Measurements from ENCODE around the gene GNG4.

- TF ChIP-seq, protein P1, sequence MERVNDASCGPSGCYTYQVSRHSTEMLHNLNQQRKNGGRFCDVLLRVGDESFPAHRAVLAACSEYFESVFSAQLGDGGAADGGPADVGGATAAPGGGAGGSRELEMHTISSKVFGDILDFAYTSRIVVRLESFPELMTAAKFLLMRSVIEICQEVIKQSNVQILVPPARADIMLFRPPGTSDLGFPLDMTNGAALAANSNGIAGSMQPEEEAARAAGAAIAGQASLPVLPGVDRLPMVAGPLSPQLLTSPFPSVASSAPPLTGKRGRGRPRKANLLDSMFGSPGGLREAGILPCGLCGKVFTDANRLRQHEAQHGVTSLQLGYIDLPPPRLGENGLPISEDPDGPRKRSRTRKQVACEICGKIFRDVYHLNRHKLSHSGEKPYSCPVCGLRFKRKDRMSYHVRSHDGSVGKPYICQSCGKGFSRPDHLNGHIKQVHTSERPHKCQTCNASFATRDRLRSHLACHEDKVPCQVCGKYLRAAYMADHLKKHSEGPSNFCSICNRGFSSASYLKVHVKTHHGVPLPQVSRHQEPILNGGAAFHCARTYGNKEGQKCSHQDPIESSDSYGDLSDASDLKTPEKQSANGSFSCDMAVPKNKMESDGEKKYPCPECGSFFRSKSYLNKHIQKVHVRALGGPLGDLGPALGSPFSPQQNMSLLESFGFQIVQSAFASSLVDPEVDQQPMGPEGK (CRISPR knock-in tag; IDR thresholded peaks at IDR 0.05; ENCODE audit: borderline replicate concordance), result no peak
- no peak for TF ChIP-seq SNAI2 (CRISPR knock-in tag; IDR thresholded peaks at IDR 0.05)
- no peak for TF ChIP-seq BACH2 (CRISPR knock-in tag; IDR thresholded peaks at IDR 0.05; ENCODE audit: borderline replicate concordance)
Measured at GRCh38 chr1:235648954-235649367, 623 bp downstream of the GNG4 start.
